Neuronal stem cell (in vitro differentiated cells): Measurements from ENCODE around the gene DCC.
A peak's percentile ranks its signal among the peaks of the same experiment; 100 is the strongest.

ENCODE experiments used
- DNase-seq: peaks from one replicate; pipeline ENCODE4 v3.0.0-alpha.2; 2013; ENCODE audit warnings: low spot score
- H2AFZ ChIP-seq: one replicate; pipeline ENCODE4 v1.6.1; 2013; ENCODE audit warnings: mild to moderate bottlenecking, low read length, inconsistent platforms
- H2AK5ac ChIP-seq: 2 replicates; pipeline ENCODE4 v1.6.1; 2013; ENCODE audit warnings: low read depth, mild to moderate bottlenecking, inconsistent platforms, low read length, moderate library complexity, mixed read lengths
- H2BK120ac ChIP-seq: 2 replicates; pipeline ENCODE4 v1.6.1; 2013; ENCODE audit warnings: low read depth, mild to moderate bottlenecking, inconsistent platforms, low read length, moderate library complexity, mixed read lengths
- H2BK12ac ChIP-seq: one replicate; pipeline ENCODE4 v1.6.1; 2013; ENCODE audit warnings: low read length, inconsistent platforms
- H2BK15ac ChIP-seq: 2 replicates; pipeline ENCODE4 v1.6.1; 2013; ENCODE audit warnings: mild to moderate bottlenecking, low read length, inconsistent platforms, mixed read lengths
- H2BK5ac ChIP-seq: one replicate; pipeline ENCODE4 v1.6.1; 2013; ENCODE audit warnings: inconsistent platforms, mild to moderate bottlenecking, low read length, moderate library complexity
- H3K14ac ChIP-seq: one replicate; pipeline ENCODE4 v1.6.1; 2013; ENCODE audit warnings: low read length, inconsistent platforms
- H3K18ac ChIP-seq: 2 replicates; pipeline ENCODE4 v1.6.1; 2013; ENCODE audit warnings: low read length, inconsistent platforms
- H3K23ac ChIP-seq: 2 replicates; pipeline ENCODE4 v1.6.1; 2013; ENCODE audit warnings: low read depth, mild to moderate bottlenecking, mixed read lengths, low read length, inconsistent platforms; ENCODE audit not compliant: poor library complexity
- H3K27ac ChIP-seq: replicated peaks from 3 replicates; pipeline ENCODE4 v1.5.1; 2013; ENCODE audit warnings: low read length, inconsistent platforms
- H3K27me3 ChIP-seq, 3 experiments: 2 replicates each; pipeline ENCODE4 v1.6.1; 2013; ENCODE audit warnings: low read length in 3 of 3, mild to moderate bottlenecking in 2 of 3, inconsistent platforms in 1 of 3, low read depth in 1 of 3, mixed read lengths in 1 of 3, moderate library complexity in 1 of 3; ENCODE audit not compliant: control insufficient read depth in 3 of 3, insufficient read depth in 3 of 3
- H3K36me3 ChIP-seq, 2 donors: replicated peaks in 1 of 2; 2 replicates each; pipeline ENCODE4 v1.6.1; 2013; ENCODE audit warnings: low read length in 2 of 2; ENCODE audit not compliant: control insufficient read depth in 2 of 2, insufficient read depth in 2 of 2
- H3K4ac ChIP-seq: 2 replicates; pipeline ENCODE4 v1.6.1; 2013; ENCODE audit warnings: inconsistent platforms, mild to moderate bottlenecking, low read length, moderate library complexity
- H3K4me1 ChIP-seq, 2 donors: 1 replicate in 1 of 2; 2 replicates in 1 of 2; pipeline ENCODE4 v1.6.1; 2013; ENCODE audit warnings: low read length in 2 of 2, low read depth in 1 of 2; ENCODE audit not compliant: control insufficient read depth in 2 of 2, insufficient read depth in 1 of 2
- H3K4me2 ChIP-seq: one replicate; pipeline ENCODE4 v1.6.1; 2013; ENCODE audit warnings: mild to moderate bottlenecking, low read length, inconsistent platforms; ENCODE audit not compliant: insufficient read depth, poor library complexity, severe bottlenecking
- H3K4me3 ChIP-seq, 2 donors: 2 replicates each; pipeline ENCODE4 v1.5.1; 2013; ENCODE audit warnings: low read length in 2 of 2, mild to moderate bottlenecking in 2 of 2, inconsistent platforms in 1 of 2, moderate library complexity in 1 of 2
- H3K79me1 ChIP-seq: one replicate; pipeline ENCODE4 v1.6.1; 2013; ENCODE audit warnings: low read depth, mild to moderate bottlenecking, inconsistent platforms, low read length, moderate library complexity
- H3K9ac ChIP-seq: one replicate; pipeline ENCODE4 v1.6.1; 2013; ENCODE audit warnings: mild to moderate bottlenecking, low read depth, low read length, inconsistent platforms; ENCODE audit not compliant: poor library complexity
- H3K9me3 ChIP-seq, 2 donors: replicated peaks in 1 of 2; 2 replicates each; pipeline versions ENCODE3 to v1.6.1; 2013; ENCODE audit warnings: low read length in 2 of 2, mild to moderate bottlenecking in 2 of 2, inconsistent platforms in 1 of 2, low read depth in 1 of 2, mixed read lengths in 1 of 2, moderate library complexity in 1 of 2; ENCODE audit not compliant: control insufficient read depth in 2 of 2, insufficient read depth in 1 of 2
- H4K8ac ChIP-seq: one replicate; pipeline ENCODE4 v1.6.1; 2013; ENCODE audit warnings: low read depth, mild to moderate bottlenecking, inconsistent platforms, low read length, moderate library complexity
- H4K91ac ChIP-seq: one replicate; pipeline ENCODE4 v1.6.1; 2013; ENCODE audit warnings: low read length, low read depth, mild to moderate bottlenecking, inconsistent platforms; ENCODE audit not compliant: poor library complexity
- WGBS, 2 donors: extraction: QIAGEN DNeasy Blood & Tissue Kit; methylation state at CpG; one replicate each; pipeline ENCODE4 v1.1.7; 2013; ENCODE audit warnings: missing lambda C conversion rate in 2 of 2, mixed read lengths in 1 of 2; ENCODE audit not compliant: insufficient read length in 2 of 2, insufficient replicate concordance in 1 of 2; ENCODE audit errors: extremely low coverage in 2 of 2; 5-methylcytosine and 5-hydroxymethylcytosine counted together

Gene DCC

GRCh38 chr18:52334896-52335295, 5.1 kb upstream of the DCC start:
- Histone ChIP-seq H3K4me3 (no peak overlapping the region), H3K9me3 (no peaks in the 10 kb centered on the region), H2BK12ac (no peak overlapping the region), H3K4me2 (no peak overlapping the region), H3K14ac (no peak overlapping the region), H2BK15ac (no peak overlapping the region), H2AK5ac (no peak overlapping the region), H3K18ac (no peak overlapping the region), H3K79me1 (no peaks in the 10 kb centered on the region), H4K8ac (no peak overlapping the region), H3K4me1 (no peaks in the 10 kb centered on the region), H2AFZ (no peak overlapping the region), H3K23ac (no peak overlapping the region), H3K36me3 (no peaks in the 10 kb centered on the region), H3K9ac (no peak overlapping the region), H3K27me3 (peaks cover 0 to under 1% (median 0%) of the 10 kb centered on the region in 3 experiments), H3K4ac (no peak overlapping the region), H2BK5ac (no peak overlapping the region), H3K27ac (no peak overlapping the region), H2BK120ac (no peak overlapping the region), H4K91ac (no peak overlapping the region)
- no CpG with 5 or more reads among the region's 1 CpG for WGBS, 2 donors
- no peak for DNase-seq

- Histone ChIP-seq H3K27me3 (peaks cover 0 to 23% (median 5%) of the 10 kb centered on the region in 3 experiments), H3K79me1 (no peaks in the 10 kb centered on the region), H3K23ac (no peak overlapping the region), H2AFZ (no peak overlapping the region), H3K27ac (no peak overlapping the region), H3K9me3 (no peaks in the 10 kb centered on the region), H4K8ac (no peak overlapping the region), H2AK5ac (no peak overlapping the region), H3K4me3 (no peak overlapping the region), H3K14ac (no peak overlapping the region), H3K9ac (no peak overlapping the region), H2BK5ac (no peak overlapping the region), H4K91ac (no peak overlapping the region), H3K36me3 (no peaks in the 10 kb centered on the region), H2BK15ac (no peak overlapping the region), H3K4me2 (no peak overlapping the region), H2BK12ac (no peak overlapping the region), H2BK120ac (no peak overlapping the region), H3K4me1 (peaks cover 1 to 4% of the 10 kb centered on the region in 2 donors), H3K4ac (no peak overlapping the region), H3K18ac (no peak overlapping the region)
- no peak for DNase-seq
- WGBS, 2 donors: no CpG with 5 or more reads among the region's 1 CpG
Observed at GRCh38 chr18:52337276-52337675, 2.7 kb upstream of the DCC start.

- Histone ChIP-seq H2AFZ (peak overlapping the region; percentile 86), H3K4me2 (peak overlapping the region; percentile 93), H3K9ac (peak overlapping the region; percentile 85), H3K14ac (peak overlapping the region; percentile 43), H3K27me3 (peaks cover 0 to 23% (median 5%) of the 10 kb centered on the region in 3 experiments), H3K4ac (no peak overlapping the region), H2BK15ac (no peak overlapping the region), H4K91ac (no peak overlapping the region), H2BK12ac (no peak overlapping the region), H3K9me3 (no peaks in the 10 kb centered on the region), H4K8ac (no peak overlapping the region), H3K36me3 (no peaks in the 10 kb centered on the region), H3K79me1 (no peaks in the 10 kb centered on the region), H3K27ac (no peak overlapping the region), H3K23ac (no peak overlapping the region), H2AK5ac (no peak overlapping the region), H2BK120ac (no peak overlapping the region), H3K4me1 (peaks cover 3 to 7% of the 10 kb centered on the region in 2 donors), H2BK5ac (no peak overlapping the region), H3K18ac (peak overlapping the region; percentile 93), H3K4me3 (peak overlapping the region; percentile 62 to 78)
- no CpG with 5 or more reads among the region's 32 CpGs for WGBS, 2 donors
- no peak for DNase-seq
Observed at GRCh38 chr18:52340406-52341102, 557 bp downstream of the DCC start.

GRCh38 chr18:52341103-52341432, 1.1 kb downstream of the DCC start:
- H3K14ac ChIP-seq: no peak overlapping the region
- H4K91ac ChIP-seq: no peak overlapping the region
- no peak overlapping the region for H2BK12ac ChIP-seq
- no peak overlapping the region for H3K4ac ChIP-seq
- no peak overlapping the region for H3K27ac ChIP-seq
- H3K4me1 ChIP-seq: peaks cover 3 to 7% of the 10 kb centered on the region in 2 donors
- H3K27me3 ChIP-seq: peaks cover 0 to 23% (median 5%) of the 10 kb centered on the region in 3 experiments
- H2AK5ac ChIP-seq: no peak overlapping the region
- no peaks in the 10 kb centered on the region for H3K36me3 ChIP-seq
- no peak overlapping the region for H3K18ac ChIP-seq
- no peak for DNase-seq
- H4K8ac ChIP-seq: no peak overlapping the region
- no peak overlapping the region for H2BK5ac ChIP-seq
- H3K4me3 ChIP-seq: peak overlapping the region; percentile 55 to 62
- H3K4me2 ChIP-seq: peak overlapping the region; percentile 93
- H2AFZ ChIP-seq: peak overlapping the region; percentile 86
- no peak overlapping the region for H3K9ac ChIP-seq
- H3K9me3 ChIP-seq: no peaks in the 10 kb centered on the region
- H3K79me1 ChIP-seq: no peaks in the 10 kb centered on the region
- no CpG with 5 or more reads among the region's 7 CpGs for WGBS, 2 donors
- no peak overlapping the region for H2BK15ac ChIP-seq
- H2BK120ac ChIP-seq: no peak overlapping the region
- H3K23ac ChIP-seq: no peak overlapping the region
